Mesendoderm (in vitro differentiated cells): ENCODE results near the gene NBPF26. TPM values are rescaled to one million over a fixed set of nuclear protein-coding genes. Genes with fewer than 3 reads are reported as not detected.
"Not testable (repeated sequence)": the region's sequence is repeated elsewhere in the genome, so short reads cannot be mapped to it uniquely, and the experiment has no call there.

Experiments
- DNase-seq: peaks from one replicate; pipeline ENCODE4 v3.0.0; 2013
- H2AK5ac ChIP-seq: 2 replicates; pipeline ENCODE4 v1.6.1; 2013; ENCODE audit warnings: low read length, inconsistent platforms
- H2BK120ac ChIP-seq: 2 replicates; pipeline ENCODE4 v1.6.1; 2013; ENCODE audit warnings: low read depth, mild to moderate bottlenecking, low read length, moderate library complexity, mixed read lengths
- H2BK15ac ChIP-seq: replicated peaks from 2 replicates; pipeline ENCODE4 v1.6.1; 2013; ENCODE audit warnings: low read depth, mild to moderate bottlenecking, moderate library complexity
- H2BK5ac ChIP-seq: 2 replicates; pipeline ENCODE4 v1.6.1; 2013; ENCODE audit warnings: low read length, inconsistent platforms
- H3K18ac ChIP-seq: 2 replicates; pipeline ENCODE4 v1.6.1; 2013; ENCODE audit warnings: mild to moderate bottlenecking, low read length, mixed read lengths
- H3K23ac ChIP-seq: one replicate; pipeline ENCODE4 v1.6.1; 2013; ENCODE audit warnings: low read length
- H3K27ac ChIP-seq: 2 replicates; pipeline ENCODE4 v1.5.1; 2013; ENCODE audit warnings: low read depth, mild to moderate bottlenecking, inconsistent platforms, low read length, moderate library complexity
- H3K27me3 ChIP-seq: 2 replicates; pipeline ENCODE4 v1.6.1; 2013; ENCODE audit warnings: low read length, control low read depth, mild to moderate bottlenecking, inconsistent platforms; ENCODE audit not compliant: insufficient read depth, poor library complexity
- H3K36me3 ChIP-seq: 2 replicates; pipeline ENCODE4 v1.6.1; 2013; ENCODE audit warnings: low read length, inconsistent platforms; ENCODE audit not compliant: control insufficient read depth, insufficient read depth
- H3K4ac ChIP-seq: one replicate; pipeline ENCODE4 v1.6.1; 2013; ENCODE audit warnings: low read depth, mild to moderate bottlenecking, low read length, moderate library complexity
- H3K4me1 ChIP-seq: 2 replicates; pipeline ENCODE4 v1.6.1; 2013; ENCODE audit warnings: low read depth, low read length, inconsistent platforms; ENCODE audit not compliant: control insufficient read depth
- H3K4me2 ChIP-seq: 2 replicates; pipeline ENCODE4 v1.6.1; 2013; ENCODE audit warnings: low read length
- H3K4me3 ChIP-seq: 2 replicates; pipeline ENCODE4 v1.5.1; 2013; ENCODE audit warnings: mild to moderate bottlenecking, low read length
- H3K56ac ChIP-seq: one replicate; pipeline ENCODE4 v1.6.1; 2013; ENCODE audit warnings: low read length
- H3K79me1 ChIP-seq: 2 replicates; pipeline ENCODE4 v1.6.1; 2013; ENCODE audit warnings: low read length, inconsistent platforms
- H3K79me2 ChIP-seq: 2 replicates; pipeline ENCODE4 v1.6.1; 2013; ENCODE audit warnings: mild to moderate bottlenecking, low read length; ENCODE audit not compliant: control insufficient read depth, insufficient read depth
- H3K9ac ChIP-seq: 2 replicates; pipeline ENCODE4 v1.6.1; 2013; ENCODE audit warnings: low read length, inconsistent platforms
- H4K5ac ChIP-seq: one replicate; pipeline ENCODE4 v1.6.1; 2013; ENCODE audit warnings: low read length
- H4K8ac ChIP-seq: one replicate; pipeline ENCODE4 v1.6.1; 2013; ENCODE audit warnings: low read depth, mild to moderate bottlenecking, control low read depth, low read length, moderate library complexity
- WGBS: extraction: QIAGEN DNeasy Blood & Tissue Kit; methylation state at CpG from one replicate; pipeline ENCODE4 v1.1.7; 2013; ENCODE audit warnings: low lambda C conversion rate, missing lambda C conversion rate; ENCODE audit not compliant: insufficient coverage; ENCODE audit errors: extremely low coverage; 5-methylcytosine and 5-hydroxymethylcytosine counted together
- polyA plus RNA-seq, 2 experiments: library from polyadenylated mRNA; stranded (reverse); fragments of 200-250 nt; gene quantifications; one replicate each; pipeline ENCODE4 v1.2.3, GENCODE V29; 2013

The NBPF26 gene
- polyA plus RNA-seq (2013, experiment 1 of 2), result 1.8 TPM
- 1.9 TPM for polyA plus RNA-seq (2013, experiment 2 of 2)

- H2BK5ac ChIP-seq, H3K79me2 ChIP-seq, H4K8ac ChIP-seq, H3K4ac ChIP-seq, H2AK5ac ChIP-seq, H3K23ac ChIP-seq, H3K27ac ChIP-seq, H3K56ac ChIP-seq, H3K79me1 ChIP-seq, H3K4me1 ChIP-seq, H3K27me3 ChIP-seq, H2BK15ac ChIP-seq, H3K4me2 ChIP-seq, H3K4me3 ChIP-seq, H2BK120ac ChIP-seq, H4K5ac ChIP-seq, H3K36me3 ChIP-seq, H3K18ac ChIP-seq: not testable (repeated sequence)
- peak within 1 kb of the TSS; percentile 12 for H3K9ac ChIP-seq
- WGBS, result no CpG with 5 or more reads among the region's 74 CpGs
- peak; percentile 71 for DNase-seq
Measured at GRCh38 chr1:120723715-120724402, at the start of gene NBPF26. Gene NBPF26, plus strand, starts transcription at chr1:120723945.

- H3K23ac ChIP-seq, H3K79me2 ChIP-seq, H4K5ac ChIP-seq, H3K27me3 ChIP-seq, H3K4ac ChIP-seq, H2AK5ac ChIP-seq, H3K4me2 ChIP-seq, H3K36me3 ChIP-seq, H3K18ac ChIP-seq, H3K56ac ChIP-seq, H3K27ac ChIP-seq, H2BK5ac ChIP-seq, H3K4me1 ChIP-seq, H3K4me3 ChIP-seq, H2BK120ac ChIP-seq, H2BK15ac ChIP-seq, DNase-seq, H3K79me1 ChIP-seq, H3K9ac ChIP-seq, H4K8ac ChIP-seq: not testable (repeated sequence)
- no CpG with 5 or more reads among the region's 2 CpGs for WGBS
Measured at GRCh38 chr1:120680106-120680819, 43.5 kb upstream of the NBPF26 start.

- H3K79me2 ChIP-seq, H3K27ac ChIP-seq, H3K79me1 ChIP-seq, H3K56ac ChIP-seq, H3K18ac ChIP-seq, H4K5ac ChIP-seq, H3K23ac ChIP-seq, H3K27me3 ChIP-seq, H3K9ac ChIP-seq, DNase-seq, H3K4me2 ChIP-seq, H2BK5ac ChIP-seq, H4K8ac ChIP-seq, H2AK5ac ChIP-seq, H3K36me3 ChIP-seq, H3K4ac ChIP-seq, H2BK15ac ChIP-seq, H2BK120ac ChIP-seq, H3K4me3 ChIP-seq, H3K4me1 ChIP-seq: not testable (repeated sequence)
- WGBS, result no CpG with 5 or more reads among the region's 2 CpGs
Measured at GRCh38 chr1:120680938-120681337, 42.8 kb upstream of the NBPF26 start.

GRCh38 chr1:120684397-120684796, 39.3 kb upstream of the NBPF26 start:
- not testable (repeated sequence) for H2BK5ac ChIP-seq, H3K9ac ChIP-seq, H3K79me1 ChIP-seq, H3K36me3 ChIP-seq, H3K18ac ChIP-seq, H3K4ac ChIP-seq, H3K79me2 ChIP-seq, H3K4me1 ChIP-seq, H4K8ac ChIP-seq, H2BK15ac ChIP-seq, H3K56ac ChIP-seq, H4K5ac ChIP-seq, H3K4me3 ChIP-seq, H2BK120ac ChIP-seq, H3K4me2 ChIP-seq, H3K27ac ChIP-seq, H3K27me3 ChIP-seq, DNase-seq, H3K23ac ChIP-seq, H2AK5ac ChIP-seq
- WGBS, result no CpG with 5 or more reads among the region's 2 CpGs

GRCh38 chr1:120685622-120686021, 38.1 kb upstream of the NBPF26 start:
- no CpG with 5 or more reads among the region's 2 CpGs for WGBS
- not testable (repeated sequence) for H4K8ac ChIP-seq, DNase-seq, H3K23ac ChIP-seq, H3K18ac ChIP-seq, H4K5ac ChIP-seq, H3K27me3 ChIP-seq, H3K9ac ChIP-seq, H3K56ac ChIP-seq, H2AK5ac ChIP-seq, H3K4me3 ChIP-seq, H3K4ac ChIP-seq, H2BK120ac ChIP-seq, H3K79me1 ChIP-seq, H3K4me2 ChIP-seq, H2BK5ac ChIP-seq, H2BK15ac ChIP-seq, H3K4me1 ChIP-seq, H3K36me3 ChIP-seq, H3K79me2 ChIP-seq, H3K27ac ChIP-seq
